OCI-LY1 (cell line): Measurements from ENCODE around the gene CPNE7.

Source experiments
- EZH2 ChIP-seq: fragments of 200-600 bp; sonication (generic), shearing (Covaris generic); IDR thresholded peaks from 2 replicates; pipeline ENCODE4 v1.8.0; 2017; ENCODE audit warnings: borderline replicate concordance, mixed run types, mild to moderate bottlenecking, antibody characterized with exemption, low read length, moderate library complexity, mixed read lengths
- TF ChIP-seq, protein P1 (sequence below): fragments of 200-600 bp; sonication (generic), shearing (Covaris generic); IDR thresholded peaks from 2 replicates; pipeline ENCODE4 v1.5.1; 2017; ENCODE audit warnings: mild to moderate bottlenecking, antibody characterized with exemption, low read length, moderate library complexity, mixed read lengths

DNA sequence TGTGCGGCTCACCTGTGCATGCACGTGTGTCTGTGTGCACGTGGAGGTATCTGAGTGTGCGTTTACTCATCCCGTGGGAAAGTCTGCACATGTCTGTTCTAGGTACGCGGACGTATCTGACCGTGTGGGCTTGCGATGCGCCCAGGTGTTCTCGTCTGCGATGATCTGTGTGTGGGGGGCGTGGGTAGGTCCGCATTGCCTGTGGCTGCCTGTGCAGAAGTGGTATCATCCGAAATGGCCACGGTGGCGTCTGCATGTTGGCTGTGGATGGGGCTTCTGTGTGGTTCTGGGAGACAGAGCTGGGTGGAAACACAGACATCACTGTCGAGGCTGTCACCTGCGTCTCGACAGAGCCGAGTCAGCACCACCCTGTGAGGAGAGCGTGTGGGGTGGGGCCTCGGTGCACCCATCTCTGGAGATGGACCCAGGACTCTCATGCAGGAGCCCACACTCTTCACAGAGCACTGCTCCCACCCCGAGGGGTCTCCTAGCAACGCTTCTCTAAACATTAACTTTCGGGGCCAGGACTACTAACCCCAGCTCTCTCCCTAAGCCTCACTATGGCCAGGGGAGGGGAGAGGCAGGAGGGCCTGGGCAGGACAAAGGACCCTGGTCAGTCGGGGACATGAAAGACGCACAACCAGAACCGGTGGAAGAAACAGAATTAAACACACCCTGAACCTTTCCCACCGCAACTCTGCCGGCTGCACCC lies 46.3 kb downstream of the CPNE7 start:
- TF ChIP-seq, protein P1, sequence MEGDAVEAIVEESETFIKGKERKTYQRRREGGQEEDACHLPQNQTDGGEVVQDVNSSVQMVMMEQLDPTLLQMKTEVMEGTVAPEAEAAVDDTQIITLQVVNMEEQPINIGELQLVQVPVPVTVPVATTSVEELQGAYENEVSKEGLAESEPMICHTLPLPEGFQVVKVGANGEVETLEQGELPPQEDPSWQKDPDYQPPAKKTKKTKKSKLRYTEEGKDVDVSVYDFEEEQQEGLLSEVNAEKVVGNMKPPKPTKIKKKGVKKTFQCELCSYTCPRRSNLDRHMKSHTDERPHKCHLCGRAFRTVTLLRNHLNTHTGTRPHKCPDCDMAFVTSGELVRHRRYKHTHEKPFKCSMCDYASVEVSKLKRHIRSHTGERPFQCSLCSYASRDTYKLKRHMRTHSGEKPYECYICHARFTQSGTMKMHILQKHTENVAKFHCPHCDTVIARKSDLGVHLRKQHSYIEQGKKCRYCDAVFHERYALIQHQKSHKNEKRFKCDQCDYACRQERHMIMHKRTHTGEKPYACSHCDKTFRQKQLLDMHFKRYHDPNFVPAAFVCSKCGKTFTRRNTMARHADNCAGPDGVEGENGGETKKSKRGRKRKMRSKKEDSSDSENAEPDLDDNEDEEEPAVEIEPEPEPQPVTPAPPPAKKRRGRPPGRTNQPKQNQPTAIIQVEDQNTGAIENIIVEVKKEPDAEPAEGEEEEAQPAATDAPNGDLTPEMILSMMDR = no peak
- no peak for TF ChIP-seq EZH2
